Testis (tissue), 2 donors: ENCODE data around the gene FST.

Experiments used
- CTCF ChIP-seq, 3 experiments: fragments of 450-650 bp in 2 of 3; fragments of 200-600 bp in 1 of 3; sonication (generic) in 1 of 3; IDR thresholded peaks; one replicate each; pipeline ENCODE4 v1.5.1; 2016 to 2019; ENCODE audit warnings: antibody characterized with exemption in 3 of 3, mild to moderate bottlenecking in 2 of 3, moderate library complexity in 1 of 3
- POLR2A ChIP-seq: fragments of 450-650 bp; IDR thresholded peaks from one replicate; pipeline ENCODE4 v1.6.1; 2017; ENCODE audit warnings: antibody characterized with exemption, mild to moderate bottlenecking, moderate library complexity

DNA sequence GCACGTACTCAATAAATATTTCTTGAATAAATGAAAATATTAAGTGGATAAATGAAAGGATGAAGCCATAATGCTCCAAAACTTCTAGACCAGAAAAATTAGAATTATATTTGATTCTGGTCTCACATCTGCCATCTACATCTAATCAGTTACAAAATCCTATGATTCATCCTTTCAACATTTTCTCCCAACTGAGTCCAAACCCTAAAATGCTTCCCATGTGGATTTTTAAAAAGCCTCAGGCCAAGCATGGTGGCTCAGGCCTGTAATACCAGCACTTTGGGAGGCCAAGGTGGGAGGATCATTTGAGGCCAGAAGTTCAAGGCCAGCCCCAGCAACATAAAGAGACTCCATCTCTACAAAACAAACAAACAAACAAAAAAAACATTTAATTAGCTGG, 31.6 kb upstream of the FST start:
- TF ChIP-seq CTCF (IDR thresholded peaks at IDR 0.05) (no peak), POLR2A (no peak)
